OCI-LY3 (cell line): Measurements from ENCODE around the gene ASPSCR1.

Experiments used
- H2AFZ ChIP-seq: fragments of 200-600, 300-600 bp; shearing (Covaris generic); 2 replicates; pipeline ENCODE4 v1.6.0; 2014; ENCODE audit warnings: antibody characterized with exemption, low read depth, low read length
- H3K27ac ChIP-seq: fragments of 200-600, 300-600 bp; sonication (generic); 2 replicates; pipeline ENCODE4 v1.5.1; 2014; ENCODE audit warnings: mild to moderate bottlenecking, low read length, moderate library complexity, mixed read lengths
- H3K27me3 ChIP-seq: fragments of 200-600, 300-600 bp; sonication (generic); 2 replicates; pipeline ENCODE4 v1.6.1; 2014; ENCODE audit warnings: low read depth, low read length, mixed read lengths
- H3K36me3 ChIP-seq: fragments of 200-600, 300-600 bp; sonication (generic); replicated peaks from 2 replicates; pipeline ENCODE3; 2014; ENCODE audit warnings: low read depth, low read length, mixed read lengths
- H3K4me1 ChIP-seq: fragments of 300-600, 200-600 bp; sonication (generic); 2 replicates; pipeline ENCODE4 v1.6.1; 2014; ENCODE audit warnings: low read length, mixed read lengths
- H3K4me2 ChIP-seq: fragments of 200-600, 300-600 bp; sonication (generic); 2 replicates; pipeline ENCODE4 v1.6.1; 2014; ENCODE audit warnings: low read length, mixed read lengths
- H3K4me3 ChIP-seq: fragments of 300-600, 200-600 bp; sonication (generic); 2 replicates; pipeline ENCODE4 v1.5.1; 2014; ENCODE audit warnings: antibody characterized with exemption, mild to moderate bottlenecking, low read length, moderate library complexity
- H3K79me2 ChIP-seq: fragments of 300-600, 200-600 bp; shearing (Covaris generic); 2 replicates; pipeline ENCODE4 v1.6.1; 2014; ENCODE audit warnings: mild to moderate bottlenecking, low read length, mixed read lengths
- H3K9ac ChIP-seq: fragments of 300-600, 200-600 bp; shearing (Covaris generic); 2 replicates; pipeline ENCODE4 v1.6.0; 2014; ENCODE audit warnings: mild to moderate bottlenecking, low read length, moderate library complexity
- H3K9me3 ChIP-seq: fragments of 200-600, 300-600 bp; shearing (Covaris generic); 2 replicates; pipeline ENCODE4 v1.6.1; 2014; ENCODE audit warnings: low read length, mixed read lengths; ENCODE audit not compliant: insufficient read depth
- H4K20me1 ChIP-seq: fragments of 200-600, 300-600 bp; sonication (generic); 2 replicates; pipeline ENCODE4 v1.6.1; 2016; ENCODE audit warnings: low read length, mixed read lengths; ENCODE audit not compliant: insufficient read depth
- CTCF ChIP-seq: fragments of 200-600, 300-600 bp; sonication (generic); IDR thresholded peaks from 2 replicates; pipeline ENCODE4 v1.5.1; 2014; ENCODE audit warnings: antibody characterized with exemption, low read length, low read depth
- EZH2phosphoT487 ChIP-seq: fragments of 200-600 bp; shearing (Covaris generic); IDR thresholded peaks from 2 replicates; pipeline ENCODE4 v1.6.1; 2018; ENCODE audit warnings: antibody characterized with exemption, mixed run types, low read depth

The ASPSCR1 gene

GRCh38 chr17:81998691-81999438 is 21.4 kb downstream of the ASPSCR1 start:
- no peaks in the 10 kb centered on the region for H3K4me1 ChIP-seq
- H3K9ac ChIP-seq = no peak overlapping the region
- no peak overlapping the region for H3K4me2 ChIP-seq
- H4K20me1 ChIP-seq = no peaks in the 10 kb centered on the region
- H3K36me3 ChIP-seq = no peaks in the 10 kb centered on the region
- no peaks in the 10 kb centered on the region for H3K79me2 ChIP-seq
- H3K4me3 ChIP-seq = no peak overlapping the region
- H3K27me3 ChIP-seq = no peaks in the 10 kb centered on the region
- no peak overlapping the region for H3K27ac ChIP-seq
- H2AFZ ChIP-seq = no peak overlapping the region
- no peak for TF ChIP-seq CTCF
- no peak for TF ChIP-seq EZH2phosphoT487
- no peaks in the 10 kb centered on the region for H3K9me3 ChIP-seq

GRCh38 chr17:81999587-81999975 is 22.2 kb downstream of the ASPSCR1 start:
- no peak overlapping the region for H2AFZ ChIP-seq
- no peak overlapping the region for H3K4me2 ChIP-seq
- H3K36me3 ChIP-seq = no peaks in the 10 kb centered on the region
- no peaks in the 10 kb centered on the region for H3K27me3 ChIP-seq
- H4K20me1 ChIP-seq = no peaks in the 10 kb centered on the region
- H3K9ac ChIP-seq = no peak overlapping the region
- no peaks in the 10 kb centered on the region for H3K9me3 ChIP-seq
- no peaks in the 10 kb centered on the region for H3K79me2 ChIP-seq
- H3K27ac ChIP-seq = no peak overlapping the region
- no peak overlapping the region for H3K4me3 ChIP-seq
- no peaks in the 10 kb centered on the region for H3K4me1 ChIP-seq
- TF ChIP-seq EZH2phosphoT487 = no peak
- TF ChIP-seq CTCF = no peak

- Histone ChIP-seq H3K9me3 (no peaks in the 10 kb centered on the region), H3K4me3 (no peak overlapping the region), H3K4me1 (no peaks in the 10 kb centered on the region), H2AFZ (no peak overlapping the region), H3K27ac (no peak overlapping the region), H3K36me3 (no peaks in the 10 kb centered on the region), H3K4me2 (no peak overlapping the region), H3K27me3 (no peaks in the 10 kb centered on the region), H4K20me1 (no peaks in the 10 kb centered on the region), H3K9ac (no peak overlapping the region), H3K79me2 (no peaks in the 10 kb centered on the region)
- no peak for TF ChIP-seq CTCF
- no peak for TF ChIP-seq EZH2phosphoT487
These were observed 22.8 kb downstream of the ASPSCR1 start for GRCh38 chr17:81999976-82000802.

- Histone ChIP-seq H4K20me1 (no peaks in the 10 kb centered on the region), H3K9ac (no peak overlapping the region), H3K4me3 (no peak overlapping the region), H3K27ac (no peak overlapping the region), H3K79me2 (no peaks in the 10 kb centered on the region), H2AFZ (no peak overlapping the region), H3K4me2 (no peak overlapping the region), H3K4me1 (no peaks in the 10 kb centered on the region), H3K36me3 (no peaks in the 10 kb centered on the region), H3K27me3 (no peaks in the 10 kb centered on the region), H3K9me3 (no peaks in the 10 kb centered on the region)
- TF ChIP-seq EZH2phosphoT487 = no peak
These were observed 23.6 kb downstream of the ASPSCR1 start for GRCh38 chr17:82000803-82001570.
